Stimulated activated naive CD8-positive, alpha-beta T cell treated with anti-CD3 and anti-CD28 coated beads, Interleukin-15, Interleukin-2, amounts not matched to agents 100 U/mL and 50 U/mL, for 24 hours (primary cell): Measurements from ENCODE around the gene SPTLC1.
"Not testable (repeated sequence)": the region's sequence is repeated elsewhere in the genome, so short reads cannot be mapped to it uniquely, and the experiment has no call there.

Source experiments
- ATAC-seq: fragments of 150-1000 bp; cut with Tn5 transposase; one replicate; pipeline ENCODE4 v1.10.0; 2021
- DNase-seq: peaks from one replicate; pipeline ENCODE4 v3.0.0; 2021

SPTLC1 gene

GRCh38 chr9:92115071-92115858, at the start of gene SPTLC1:
Gene SPTLC1, minus strand, starts transcription at chr9:92115413. Its CDS starts 43 bp downstream, at chr9:92115370.
- DNase-seq = peak; percentile 94
- ATAC-seq = peak; percentile 99

GRCh38 chr9:92164975-92165374, 49.8 kb upstream of the SPTLC1 start:
- ATAC-seq (no peak), DNase-seq (no peak)

- DNase-seq = no peak
- no peak for ATAC-seq
These were observed 49.3 kb upstream of the SPTLC1 start for GRCh38 chr9:92164490-92164889.

GRCh38 chr9:92163276-92163675, 48.1 kb upstream of the SPTLC1 start:
- DNase-seq = no peak
- ATAC-seq = no peak

GRCh38 chr9:92160786-92161185, 45.6 kb upstream of the SPTLC1 start:
- no peak for DNase-seq
- ATAC-seq = no peak

- no peak for ATAC-seq
- no peak for DNase-seq
These were observed 43.8 kb upstream of the SPTLC1 start for GRCh38 chr9:92159058-92159457.

- ATAC-seq (no peak), DNase-seq (no peak)
These were observed 42.9 kb upstream of the SPTLC1 start for GRCh38 chr9:92158097-92158601.

- not testable (repeated sequence) for ATAC-seq, DNase-seq
These were observed 40.5 kb upstream of the SPTLC1 start for GRCh38 chr9:92155736-92156135.

- DNase-seq (no peak), ATAC-seq (no peak)
These were observed 40.0 kb upstream of the SPTLC1 start for GRCh38 chr9:92155221-92155620.

GRCh38 chr9:92153466-92154415, 38.5 kb upstream of the SPTLC1 start:
- DNase-seq, ATAC-seq: not testable (repeated sequence)

- ATAC-seq (no peak), DNase-seq (no peak)
These were observed 36.6 kb upstream of the SPTLC1 start for GRCh38 chr9:92151691-92152393.

GRCh38 chr9:92150501-92151470, 35.6 kb upstream of the SPTLC1 start:
- DNase-seq, ATAC-seq: not testable (repeated sequence)

GRCh38 chr9:92147852-92148180, 32.6 kb upstream of the SPTLC1 start:
- no peak for DNase-seq
- ATAC-seq = no peak

- ATAC-seq (peak; percentile 63), DNase-seq (no peak)
These were observed 32.0 kb upstream of the SPTLC1 start for GRCh38 chr9:92147030-92147851.

- no peak for DNase-seq
- ATAC-seq = no peak
These were observed 31.4 kb upstream of the SPTLC1 start for GRCh38 chr9:92146610-92147009.

- not testable (repeated sequence) for DNase-seq, ATAC-seq
These were observed 30.6 kb upstream of the SPTLC1 start for GRCh38 chr9:92145784-92146183.

GRCh38 chr9:92142329-92142728, 27.1 kb upstream of the SPTLC1 start:
- ATAC-seq = no peak
- DNase-seq = no peak

- no peak for ATAC-seq
- DNase-seq = no peak
These were observed 26.2 kb upstream of the SPTLC1 start for GRCh38 chr9:92141144-92142129.

GRCh38 chr9:92140754-92141143, 25.5 kb upstream of the SPTLC1 start:
- DNase-seq (no peak), ATAC-seq (no peak)
